DND-41 (cell line): Measurements from ENCODE around the gene ERC1.

Experiments used
- ATAC-seq: fragments of 200-7000 bp; cut with Tn5 transposase; 3 replicates; pipeline ENCODE4 v1.9.1; 2021; ENCODE audit warnings: low read depth; ENCODE audit not compliant: insufficient read depth
- DNase-seq: peaks from one replicate; pipeline ENCODE4 v3.0.0-alpha.2; 2020
- H2AFZ ChIP-seq: 2 replicates; pipeline ENCODE4 v1.6.0; 2012; ENCODE audit warnings: low read depth, low read length
- H3K27ac ChIP-seq: 2 replicates; pipeline ENCODE4 v1.5.1; 2012; ENCODE audit warnings: low read length, inconsistent platforms
- H3K27me3 ChIP-seq: fragments of 200-600 bp; sonication (generic); 2 replicates; pipeline ENCODE4 v1.6.0; 2012; ENCODE audit warnings: low read length, mild to moderate bottlenecking, inconsistent platforms; ENCODE audit not compliant: insufficient read depth, poor library complexity
- H3K36me3 ChIP-seq: 2 replicates; pipeline ENCODE4 v1.5.1; 2012; ENCODE audit warnings: low read length, inconsistent platforms; ENCODE audit not compliant: insufficient read depth
- H3K4me1 ChIP-seq: 2 replicates; pipeline ENCODE4 v1.5.1; 2012; ENCODE audit warnings: mild to moderate bottlenecking, low read length; ENCODE audit not compliant: insufficient read depth
- H3K4me2 ChIP-seq: 2 replicates; pipeline ENCODE4 v1.6.0; 2012; ENCODE audit warnings: mild to moderate bottlenecking, moderate library complexity, low read length, inconsistent platforms; ENCODE audit not compliant: insufficient read depth
- H3K4me3 ChIP-seq, 2 experiments: fragments of 200-600 bp in 1 of 2; shearing (Covaris generic) in 1 of 2; 2 replicates each; pipeline ENCODE4 v1.5.1; 2012 to 2016; ENCODE audit warnings: inconsistent platforms in 2 of 2, low read length in 2 of 2, mild to moderate bottlenecking in 2 of 2, low read depth in 1 of 2, moderate library complexity in 1 of 2
- H3K79me2 ChIP-seq: 2 replicates; pipeline ENCODE4 v1.6.0; 2012; ENCODE audit warnings: low read length, inconsistent platforms; ENCODE audit not compliant: insufficient read depth
- H3K9ac ChIP-seq: 2 replicates; pipeline ENCODE4 v1.6.0; 2012; ENCODE audit warnings: low read depth, mild to moderate bottlenecking, inconsistent platforms, low read length, moderate library complexity
- H3K9me3 ChIP-seq: 2 replicates; pipeline ENCODE4 v1.5.1; 2012; ENCODE audit warnings: low read length, moderate library complexity, mild to moderate bottlenecking, inconsistent platforms; ENCODE audit not compliant: insufficient read depth, severe bottlenecking
- H4K20me1 ChIP-seq: 2 replicates; pipeline ENCODE4 v1.6.0; 2012; ENCODE audit warnings: low read length; ENCODE audit not compliant: insufficient read depth
- CTCF ChIP-seq: IDR thresholded peaks from 2 replicates; pipeline ENCODE4 v1.5.1; 2012; ENCODE audit warnings: borderline replicate concordance, low read length, moderate library complexity, mild to moderate bottlenecking; ENCODE audit not compliant: poor library complexity, severe bottlenecking; ENCODE audit errors: extremely low read depth
- EZH2 ChIP-seq: IDR thresholded peaks from 3 replicates; pipeline ENCODE4 v1.6.1; 2012; ENCODE audit warnings: borderline replicate concordance, low read depth, mild to moderate bottlenecking, moderate library complexity, low read length, inconsistent platforms; ENCODE audit not compliant: severe bottlenecking

Gene ERC1

GRCh38 chr12:1069846-1070245, 78.8 kb downstream of the ERC1 start:
- no peak for DNase-seq

GRCh38 chr12:1071182-1071581, 80.2 kb downstream of the ERC1 start:
- peaks cover 5% of the 10 kb centered on the region; the same call in 1 of the 2 replicates for H4K20me1 ChIP-seq
- H3K9ac ChIP-seq: no peak overlapping the region
- H3K9me3 ChIP-seq: no peaks in the 10 kb centered on the region
- H3K36me3 ChIP-seq: no peaks in the 10 kb centered on the region
- H3K27me3 ChIP-seq: no peaks in the 10 kb centered on the region
- no peaks in the 10 kb centered on the region for H3K4me1 ChIP-seq
- H3K79me2 ChIP-seq: no peaks in the 10 kb centered on the region; the same call in 1 of the 2 replicates
- no peak overlapping the region for H3K4me3 ChIP-seq
- TF ChIP-seq CTCF (no peak), EZH2 (no peak)
- no peak for DNase-seq
- H3K4me2 ChIP-seq: no peak overlapping the region
- ATAC-seq: no peak
- no peak overlapping the region for H3K27ac ChIP-seq
- no peak overlapping the region for H2AFZ ChIP-seq

More at GRCh38 chr12:1069846-1070245, 78.8 kb downstream of the ERC1 start:
- Histone ChIP-seq H3K4me3 (no peak overlapping the region), H3K36me3 (no peaks in the 10 kb centered on the region), H3K4me1 (no peaks in the 10 kb centered on the region), H3K27ac (no peak overlapping the region), H3K4me2 (no peak overlapping the region), H3K79me2 (no peaks in the 10 kb centered on the region; the same call in 1 of the 2 replicates), H4K20me1 (0 out of 2 replicates have a peak, but pooled peaks cover 5% of the 10 kb centered on the region), H3K9me3 (no peaks in the 10 kb centered on the region), H3K27me3 (no peaks in the 10 kb centered on the region), H2AFZ (no peak overlapping the region), H3K9ac (no peak overlapping the region)
- no peak for ATAC-seq
- no peak for TF ChIP-seq CTCF
- TF ChIP-seq EZH2: no peak

GRCh38 chr12:1073652-1074051, 82.6 kb downstream of the ERC1 start:
- DNase-seq (no peak), ATAC-seq (no peak)
- no peak overlapping the region for H3K4me2 ChIP-seq
- H3K4me3 ChIP-seq: no peak overlapping the region
- peaks cover 5% of the 10 kb centered on the region; the same call in 1 of the 2 replicates for H4K20me1 ChIP-seq
- H3K9me3 ChIP-seq: no peaks in the 10 kb centered on the region
- no peaks in the 10 kb centered on the region for H3K36me3 ChIP-seq
- H3K27ac ChIP-seq: no peak overlapping the region
- no peaks in the 10 kb centered on the region; the same call in 1 of the 2 replicates for H3K79me2 ChIP-seq
- no peaks in the 10 kb centered on the region for H3K4me1 ChIP-seq
- H3K9ac ChIP-seq: no peak overlapping the region
- no peaks in the 10 kb centered on the region for H3K27me3 ChIP-seq
- TF ChIP-seq EZH2 (no peak), CTCF (no peak)
- no peak overlapping the region for H2AFZ ChIP-seq
